ENCODE measurements around the gene FAM168B.
A peak's percentile ranks its signal among the peaks of the same experiment; 100 is the strongest.

The FAM168B gene

DNA sequence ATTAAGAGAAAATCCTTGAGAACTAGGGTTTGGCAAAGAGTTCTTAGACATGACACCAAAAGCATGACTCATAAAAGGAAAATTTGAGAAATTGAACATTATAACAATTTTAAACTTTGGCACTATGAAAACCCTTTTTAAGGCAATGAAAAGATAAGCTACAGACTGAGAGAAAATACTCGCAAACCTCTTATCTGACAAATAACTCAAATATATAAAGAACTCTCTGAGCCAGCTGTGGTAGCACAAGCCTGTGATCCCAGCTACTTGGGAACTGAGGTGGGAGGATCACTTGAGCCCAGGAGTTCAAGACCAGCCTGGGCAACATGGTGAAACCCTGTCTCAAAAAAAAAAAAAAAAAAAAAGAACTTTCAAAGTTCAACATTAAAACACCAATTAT lies 70.5 kb downstream of the FAM168B start:
- DNase-seq (ENCODE audit: low spot score) = no peak

DNA sequence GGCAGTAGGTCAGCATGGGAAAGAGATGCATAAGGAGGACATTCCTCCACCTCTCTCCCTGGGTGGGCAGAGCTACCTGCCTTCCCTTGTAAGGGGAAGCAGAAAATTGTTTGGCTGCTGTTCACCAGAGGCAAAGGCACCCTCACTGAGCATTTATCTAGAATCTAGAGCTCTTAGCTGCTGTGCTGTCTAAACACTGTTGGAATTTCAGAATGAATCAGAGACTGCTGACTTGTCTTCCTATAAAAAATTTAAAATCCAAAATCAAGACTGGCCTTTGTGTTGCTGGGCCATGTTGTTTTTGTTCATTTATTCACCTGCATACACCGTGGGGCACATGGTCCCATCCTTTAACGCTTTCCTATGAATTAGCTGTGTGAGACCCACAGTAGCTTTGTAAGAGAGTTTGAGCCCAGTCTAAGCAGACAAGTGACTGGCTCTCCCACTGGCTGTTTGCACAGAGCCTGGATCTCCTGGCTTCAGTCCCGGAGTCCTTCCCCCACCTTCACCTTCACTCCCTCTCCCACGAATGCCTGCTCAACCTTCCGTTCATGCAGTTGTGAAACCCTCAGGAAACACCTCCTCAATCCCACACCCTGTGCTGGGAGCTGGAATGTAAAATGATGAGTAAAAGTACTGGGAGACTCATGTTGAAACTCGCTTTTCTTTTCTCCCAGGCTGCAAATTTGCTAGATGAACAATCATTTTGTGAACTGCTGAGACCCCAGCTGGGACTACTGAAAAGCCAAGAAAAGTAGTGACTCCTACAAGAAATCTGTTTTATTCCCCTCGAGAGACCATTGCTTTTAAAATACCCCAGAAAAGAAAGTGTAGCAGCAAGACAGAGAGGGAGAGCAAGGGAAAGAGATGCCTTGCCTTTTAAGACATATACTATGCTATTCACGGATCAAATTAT lies 76.2 kb downstream of the FAM168B start:
- DNase-seq (ENCODE audit: low spot score) = peak; percentile 79

GRCh38 chr2:131015764-131016163 lies 77.5 kb downstream of the FAM168B start:
- DNase-seq (ENCODE audit: low spot score) = no peak

DNA sequence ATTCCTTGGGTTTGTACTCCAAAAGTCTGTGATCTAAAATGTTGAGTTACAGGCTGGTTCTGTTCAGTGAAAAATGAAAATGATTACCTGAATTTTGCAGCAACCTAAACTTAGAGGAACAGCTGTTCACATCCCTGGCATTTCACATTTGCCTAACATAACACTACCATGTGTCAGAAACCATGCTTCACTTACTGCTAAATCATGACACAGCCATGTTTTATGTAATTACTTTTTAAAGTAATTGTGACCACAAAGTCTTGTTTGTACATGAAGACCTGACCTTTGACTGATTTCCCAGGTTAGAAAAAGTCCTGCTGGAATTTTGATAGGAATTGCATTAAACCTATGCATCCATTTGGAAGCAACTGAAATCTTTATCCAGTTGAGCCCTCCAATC lies 79.1 kb downstream of the FAM168B start:
- no peak for DNase-seq (ENCODE audit: low spot score)

DNA sequence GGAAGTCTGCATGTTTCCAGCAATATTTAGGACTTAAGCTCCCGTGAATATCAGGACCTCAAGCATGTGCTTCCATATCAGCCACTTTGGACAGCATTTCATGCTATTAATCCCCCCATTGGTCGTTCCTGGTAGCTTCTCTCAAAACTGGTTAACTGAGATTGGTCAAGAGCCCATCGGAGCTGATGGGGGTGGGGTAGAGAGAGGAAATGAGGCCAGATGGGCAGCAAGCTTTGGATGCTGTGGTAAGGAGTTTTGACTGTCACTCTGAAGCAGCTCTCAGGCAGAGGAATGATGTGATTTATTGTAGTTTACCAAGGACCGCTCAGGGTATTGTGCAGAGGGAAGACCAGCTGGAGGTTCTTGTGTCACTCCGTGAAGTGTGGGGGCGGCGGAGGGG lies 81.8 kb downstream of the FAM168B start:
- no peak for DNase-seq (ENCODE audit: low spot score)

DNA sequence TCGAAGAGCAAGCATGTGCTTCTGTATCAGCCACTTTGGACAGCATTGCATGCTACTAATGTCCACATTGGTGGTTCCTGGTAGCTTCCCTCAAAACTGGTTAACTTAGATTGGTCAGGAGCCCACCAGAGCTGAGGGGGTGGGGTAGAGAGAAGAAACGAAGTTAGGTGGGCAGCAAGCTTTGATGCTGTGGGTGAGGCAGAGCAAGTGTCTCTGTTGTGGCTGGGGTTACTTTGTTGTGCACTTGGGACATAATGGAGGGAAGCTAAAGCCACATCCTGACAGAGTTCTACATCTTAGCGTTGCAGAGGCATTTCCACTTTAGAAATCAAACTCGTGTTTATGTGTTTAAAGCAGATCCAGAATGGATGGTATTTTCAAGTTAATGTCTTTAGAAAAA lies 82.7 kb downstream of the FAM168B start:
- no peak for DNase-seq (ENCODE audit: low spot score)

DNA sequence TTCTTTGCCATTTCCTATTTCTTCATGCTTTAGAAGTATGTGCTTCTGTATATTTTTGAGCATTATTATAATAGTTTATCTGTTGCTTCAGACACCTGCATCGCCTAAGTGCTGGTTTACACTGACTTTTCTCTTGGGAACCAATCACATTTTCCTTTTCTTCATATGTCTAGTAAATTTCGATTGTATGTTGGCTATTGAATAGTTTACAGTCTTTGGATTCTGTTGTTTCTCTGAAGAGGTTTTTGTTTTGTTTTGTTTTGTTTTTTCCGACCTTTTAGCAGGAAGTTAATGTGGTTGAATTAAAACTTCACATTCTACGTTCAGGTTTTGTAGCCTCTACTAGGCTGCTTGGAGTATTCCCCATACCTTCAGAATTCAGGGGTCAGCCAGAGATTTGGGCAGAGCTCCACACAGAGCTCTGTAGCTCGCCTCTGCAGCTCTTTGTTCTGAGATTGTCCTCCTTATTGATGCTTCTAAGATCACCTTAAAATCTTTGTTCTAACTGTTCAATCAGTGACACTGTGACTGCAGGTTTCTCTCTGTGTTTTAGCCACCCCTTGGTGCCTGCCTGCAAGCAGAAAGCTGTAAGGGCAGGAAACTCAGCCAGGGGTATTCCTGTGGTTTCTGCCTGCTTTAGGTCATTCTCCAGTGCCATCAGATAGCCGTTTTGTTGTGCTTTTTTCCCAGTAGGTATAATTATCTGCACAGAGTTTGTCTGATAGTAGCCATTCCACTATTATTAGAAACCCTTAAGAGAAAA lies 83.4 kb downstream of the FAM168B start:
- DNase-seq (ENCODE audit: low spot score) = no peak

GRCh38 chr2:131008967-131009366 lies 84.3 kb downstream of the FAM168B start:
- DNase-seq (ENCODE audit: low spot score) = no peak

DNA sequence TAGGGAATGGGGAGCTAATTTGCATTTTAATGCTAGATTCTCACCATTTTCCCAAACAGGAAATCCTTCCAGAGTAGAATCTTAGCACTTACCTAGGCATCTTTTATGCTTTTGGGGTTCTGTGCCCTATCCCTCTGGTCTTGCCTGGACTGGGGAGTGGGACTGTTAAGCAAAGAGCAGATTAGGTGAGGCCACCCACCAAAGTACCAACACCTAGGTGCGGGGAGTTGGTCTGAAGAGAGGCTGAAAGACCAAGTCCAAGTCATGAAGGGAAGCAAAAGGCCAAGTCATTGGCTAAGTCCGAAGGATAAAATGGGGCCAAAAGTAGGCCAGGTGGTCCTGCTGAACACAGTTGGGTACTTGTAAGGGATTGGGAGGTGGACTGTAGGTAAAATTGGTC lies 86.7 kb downstream of the FAM168B start:
- DNase-seq (ENCODE audit: low spot score) = no peak

GRCh38 chr2:131005216-131005935 lies 87.9 kb downstream of the FAM168B start:
- DNase-seq (ENCODE audit: low spot score) = no peak

GRCh38 chr2:131004446-131005209 lies 88.6 kb downstream of the FAM168B start:
- no peak for DNase-seq (ENCODE audit: low spot score)

DNA sequence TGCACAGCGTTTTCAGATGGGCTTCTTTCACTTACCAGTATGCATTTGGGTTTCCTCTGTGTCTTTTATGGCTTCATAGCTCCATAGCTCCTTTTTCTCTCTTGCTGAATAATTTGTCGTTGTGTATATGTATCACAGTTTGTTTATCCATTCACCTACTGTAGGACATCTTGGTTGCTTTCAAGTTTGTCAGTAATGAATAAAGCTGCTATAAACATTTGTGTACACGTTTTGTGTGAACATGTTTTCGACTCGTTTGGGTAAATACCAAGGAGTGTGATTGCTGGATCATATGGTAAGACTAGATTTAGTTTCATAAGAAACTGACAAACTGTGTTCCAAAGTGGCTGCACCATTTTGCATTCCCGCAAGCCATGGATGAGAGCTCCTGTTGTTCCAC lies 94.7 kb downstream of the FAM168B start:
- no peak for DNase-seq (ENCODE audit: low spot score)
